IMR-90 (cell line): ENCODE results near the gene C1QTNF1.

ENCODE experiments used
- FOS ChIP-seq: fragments of 150-350 bp; IDR thresholded peaks from 2 replicates; pipeline ENCODE4 v1.6.1; 2016; ENCODE audit warnings: low read depth, low read length
- MAFK ChIP-seq: IDR thresholded peaks from 2 replicates; pipeline ENCODE4 v1.6.1; 2012; ENCODE audit warnings: low read depth, low read length, improper control_type of control experiment
- MAZ ChIP-seq: IDR thresholded peaks from 2 replicates; pipeline ENCODE4 v1.6.1; 2012; ENCODE audit warnings: low read depth, mild to moderate bottlenecking, low read length, improper control_type of control experiment, moderate library complexity, borderline replicate concordance
- MXI1 ChIP-seq: IDR thresholded peaks from 2 replicates; pipeline ENCODE4 v1.6.1; 2012; ENCODE audit warnings: low read depth, mild to moderate bottlenecking, low read length, moderate library complexity, borderline replicate concordance
- POLR2A ChIP-seq: IDR thresholded peaks from 2 replicates; pipeline ENCODE4 v1.6.1; 2012; ENCODE audit warnings: mild to moderate bottlenecking, low read depth, low read length
- RCOR1 ChIP-seq: IDR thresholded peaks from 2 replicates; pipeline ENCODE4 v1.6.1; 2012; ENCODE audit warnings: mild to moderate bottlenecking, low read length, improper control_type of control experiment; ENCODE audit not compliant: insufficient replicate concordance
- RFX5 ChIP-seq: IDR thresholded peaks from 2 replicates; pipeline ENCODE4 v1.8.0; 2012; ENCODE audit warnings: low read depth, mild to moderate bottlenecking, low read length, moderate library complexity
- SMC3 ChIP-seq: fragments of 150-350 bp; IDR thresholded peaks from 2 replicates; pipeline ENCODE4 v1.6.1; 2016; ENCODE audit warnings: low read depth, mild to moderate bottlenecking, antibody characterized with exemption, low read length, moderate library complexity
- TF ChIP-seq, protein P1 (sequence below): conservative IDR thresholded peaks from 2 replicates; pipeline ENCODE4 v1.5.1; 2012; ENCODE audit warnings: mild to moderate bottlenecking, low read depth, low read length, improper control_type of control experiment
- TF ChIP-seq, protein P2 (sequence below): fragments of 150-350 bp; IDR thresholded peaks from 2 replicates; pipeline ENCODE4 v1.6.1; 2017; ENCODE audit warnings: mild to moderate bottlenecking, antibody characterized with exemption, low read length, low read depth

DNA sequence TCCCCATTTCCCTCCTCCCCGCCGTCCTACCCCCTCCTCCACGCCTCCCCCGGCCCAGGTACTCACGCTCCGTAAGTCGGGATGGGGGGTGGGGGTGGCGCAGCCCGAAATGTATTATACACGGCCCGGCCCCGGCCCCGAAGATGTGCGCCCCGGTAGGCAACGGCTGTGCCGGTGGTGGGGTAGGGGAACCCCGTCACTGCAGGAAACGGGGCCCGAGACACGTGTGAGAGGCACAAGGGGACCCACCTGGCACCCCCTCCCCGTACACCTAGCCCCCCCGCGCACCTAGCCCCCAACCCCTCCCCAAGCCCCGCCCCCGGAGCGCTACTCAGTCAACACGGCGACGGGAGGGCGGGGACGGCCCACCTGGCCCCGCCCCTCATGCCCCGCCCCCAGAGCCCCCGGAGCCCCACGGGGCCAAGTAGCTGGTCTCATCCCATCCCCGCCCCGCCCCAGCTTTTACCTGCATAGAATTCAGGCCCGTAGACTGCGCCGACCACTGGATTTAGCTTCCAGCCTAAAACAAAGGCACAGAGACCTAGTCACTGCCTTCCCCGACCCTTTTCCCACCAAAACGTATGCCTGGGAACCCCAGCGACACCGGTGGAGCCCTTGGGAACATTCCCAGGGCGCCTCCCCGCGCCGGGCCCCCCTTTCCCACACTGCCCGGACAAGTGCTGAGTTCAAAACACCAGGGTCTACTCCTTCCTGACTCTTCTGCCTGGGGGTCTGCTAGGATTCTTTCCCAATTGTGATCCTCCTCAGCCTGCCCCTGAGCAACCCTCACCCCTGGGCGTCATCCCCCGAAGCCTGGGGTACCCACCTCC lies 73.5 kb downstream of the C1QTNF1 start:
- TF ChIP-seq POLR2A: no peak
- TF ChIP-seq, protein P1, sequence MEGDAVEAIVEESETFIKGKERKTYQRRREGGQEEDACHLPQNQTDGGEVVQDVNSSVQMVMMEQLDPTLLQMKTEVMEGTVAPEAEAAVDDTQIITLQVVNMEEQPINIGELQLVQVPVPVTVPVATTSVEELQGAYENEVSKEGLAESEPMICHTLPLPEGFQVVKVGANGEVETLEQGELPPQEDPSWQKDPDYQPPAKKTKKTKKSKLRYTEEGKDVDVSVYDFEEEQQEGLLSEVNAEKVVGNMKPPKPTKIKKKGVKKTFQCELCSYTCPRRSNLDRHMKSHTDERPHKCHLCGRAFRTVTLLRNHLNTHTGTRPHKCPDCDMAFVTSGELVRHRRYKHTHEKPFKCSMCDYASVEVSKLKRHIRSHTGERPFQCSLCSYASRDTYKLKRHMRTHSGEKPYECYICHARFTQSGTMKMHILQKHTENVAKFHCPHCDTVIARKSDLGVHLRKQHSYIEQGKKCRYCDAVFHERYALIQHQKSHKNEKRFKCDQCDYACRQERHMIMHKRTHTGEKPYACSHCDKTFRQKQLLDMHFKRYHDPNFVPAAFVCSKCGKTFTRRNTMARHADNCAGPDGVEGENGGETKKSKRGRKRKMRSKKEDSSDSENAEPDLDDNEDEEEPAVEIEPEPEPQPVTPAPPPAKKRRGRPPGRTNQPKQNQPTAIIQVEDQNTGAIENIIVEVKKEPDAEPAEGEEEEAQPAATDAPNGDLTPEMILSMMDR: no peak
- TF ChIP-seq MAZ: no peak
- no peak for TF ChIP-seq FOS
- no peak for TF ChIP-seq MXI1
- TF ChIP-seq, protein P2, sequence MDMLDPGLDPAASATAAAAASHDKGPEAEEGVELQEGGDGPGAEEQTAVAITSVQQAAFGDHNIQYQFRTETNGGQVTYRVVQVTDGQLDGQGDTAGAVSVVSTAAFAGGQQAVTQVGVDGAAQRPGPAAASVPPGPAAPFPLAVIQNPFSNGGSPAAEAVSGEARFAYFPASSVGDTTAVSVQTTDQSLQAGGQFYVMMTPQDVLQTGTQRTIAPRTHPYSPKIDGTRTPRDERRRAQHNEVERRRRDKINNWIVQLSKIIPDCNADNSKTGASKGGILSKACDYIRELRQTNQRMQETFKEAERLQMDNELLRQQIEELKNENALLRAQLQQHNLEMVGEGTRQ: no peak
- no peak for TF ChIP-seq MAFK
- no peak for TF ChIP-seq RCOR1
- TF ChIP-seq RFX5: no peak
- no peak for TF ChIP-seq SMC3
